Raji (cell line): ENCODE data around the gene CABLES2.

Experiments used
- POLR2A ChIP-seq: IDR thresholded peaks from 2 replicates; pipeline ENCODE4 v1.6.1; 2011; ENCODE audit warnings: low read depth, low read length, control low read depth; ENCODE audit not compliant: insufficient read depth

The CABLES2 gene

GRCh38 chr20:62426699-62427131 lies 19.6 kb upstream of the CABLES2 start:
- TF ChIP-seq POLR2A, result no peak

GRCh38 chr20:62425281-62426058 lies 18.4 kb upstream of the CABLES2 start:
- no peak for TF ChIP-seq POLR2A

GRCh38 chr20:62424249-62425107 lies 17.4 kb upstream of the CABLES2 start:
- TF ChIP-seq POLR2A, result no peak

- no peak for TF ChIP-seq POLR2A
Measured at GRCh38 chr20:62423326-62423706, 16.2 kb upstream of the CABLES2 start.

GRCh38 chr20:62422636-62423325 lies 15.7 kb upstream of the CABLES2 start:
- TF ChIP-seq POLR2A, result no peak

GRCh38 chr20:62421716-62421990 lies 14.6 kb upstream of the CABLES2 start:
- no peak for TF ChIP-seq POLR2A

- TF ChIP-seq POLR2A, result no peak
Measured at GRCh38 chr20:62420846-62421715, 14.0 kb upstream of the CABLES2 start.

- no peak for TF ChIP-seq POLR2A
Measured at GRCh38 chr20:62419759-62420158, 12.7 kb upstream of the CABLES2 start.

- TF ChIP-seq POLR2A, result no peak
Measured at GRCh38 chr20:62418709-62419487, 11.8 kb upstream of the CABLES2 start.

GRCh38 chr20:62417981-62418708 lies 11.1 kb upstream of the CABLES2 start:
- TF ChIP-seq POLR2A, result no peak

GRCh38 chr20:62416651-62417637 lies 9.9 kb upstream of the CABLES2 start:
- no peak for TF ChIP-seq POLR2A
